SU-DHL-6 (cell line): ENCODE results near the gene WWOX.

Source experiments
- H2AFZ ChIP-seq: fragments of 200-600 bp; sonication (generic); 2 replicates; pipeline ENCODE4 v1.6.1; 2014; ENCODE audit warnings: low read depth, mild to moderate bottlenecking, moderate library complexity, mixed read lengths, antibody characterized with exemption, low read length; ENCODE audit not compliant: severe bottlenecking
- H3F3A ChIP-seq: fragments of 200-600 bp; shearing (Covaris generic); 2 replicates; pipeline ENCODE4 v1.6.0; 2016; ENCODE audit warnings: antibody characterized with exemption, mild to moderate bottlenecking; ENCODE audit not compliant: insufficient read depth
- H3K27ac ChIP-seq: fragments of 200-600 bp; sonication (generic); 2 replicates; pipeline ENCODE4 v1.5.1; 2016; ENCODE audit warnings: low read depth, mild to moderate bottlenecking, low read length, moderate library complexity, mixed read lengths
- H3K27me3 ChIP-seq: fragments of 200-600 bp; sonication (generic), shearing (Covaris generic); 2 replicates; pipeline ENCODE4 v1.6.0; 2014; ENCODE audit warnings: mild to moderate bottlenecking, low read length
- H3K36me3 ChIP-seq: fragments of 200-600 bp; sonication (generic); 2 replicates; pipeline ENCODE4 v1.6.1; 2014; ENCODE audit warnings: mild to moderate bottlenecking, low read length, mixed read lengths
- H3K4me2 ChIP-seq: fragments of 300-600, 200-600 bp; shearing (Covaris generic), sonication (generic); 2 replicates; pipeline ENCODE4 v1.6.0; 2014; ENCODE audit warnings: low read length, low read depth, mild to moderate bottlenecking; ENCODE audit not compliant: poor library complexity, severe bottlenecking
- H3K4me3 ChIP-seq: fragments of 200-600 bp; sonication (generic); 2 replicates; pipeline ENCODE4 v1.5.1; 2014; ENCODE audit warnings: antibody characterized with exemption, low read length, mild to moderate bottlenecking, mixed read lengths; ENCODE audit not compliant: insufficient read depth, poor library complexity, severe bottlenecking
- H3K79me2 ChIP-seq: fragments of 200-600 bp; sonication (generic); 2 replicates; pipeline ENCODE4 v1.6.1; 2014; ENCODE audit warnings: mild to moderate bottlenecking, low read length, moderate library complexity; ENCODE audit not compliant: insufficient read depth
- H3K9ac ChIP-seq: fragments of 200-600 bp; sonication (generic); 2 replicates; pipeline ENCODE4 v1.7.0; 2014; ENCODE audit warnings: mild to moderate bottlenecking, low read length
- H3K9me2 ChIP-seq: fragments of 200-600 bp; sonication (generic); replicated peaks from 2 replicates; pipeline ENCODE4 v1.6.1; 2014; ENCODE audit warnings: low read length; ENCODE audit not compliant: insufficient read depth
- H3K9me3 ChIP-seq: fragments of 200-600 bp; sonication (generic); 2 replicates; pipeline ENCODE4 v1.6.1; 2014; ENCODE audit warnings: low read length, mixed read lengths; ENCODE audit not compliant: insufficient read depth
- H4K20me1 ChIP-seq: fragments of 200-600 bp; sonication (generic); 2 replicates; pipeline ENCODE4 v1.6.1; 2014; ENCODE audit warnings: low read depth, mild to moderate bottlenecking, antibody characterized with exemption, low read length, moderate library complexity, mixed read lengths
- EZH2phosphoT487 ChIP-seq: fragments of 200-600 bp; sonication (generic), shearing (Covaris generic); conservative IDR thresholded peaks from 2 replicates; pipeline ENCODE4 v1.6.1; 2018; ENCODE audit warnings: mild to moderate bottlenecking, antibody characterized with exemption, low read length, moderate library complexity, mixed read lengths
- TF ChIP-seq, protein P1 (sequence below): fragments of 200-600 bp; sonication (generic); IDR thresholded peaks from one replicate; pipeline ENCODE4 v1.5.1; 2017; ENCODE audit warnings: antibody characterized with exemption, mild to moderate bottlenecking, low read length, moderate library complexity; ENCODE audit not compliant: insufficient read depth, poor library complexity, severe bottlenecking

WWOX gene

DNA sequence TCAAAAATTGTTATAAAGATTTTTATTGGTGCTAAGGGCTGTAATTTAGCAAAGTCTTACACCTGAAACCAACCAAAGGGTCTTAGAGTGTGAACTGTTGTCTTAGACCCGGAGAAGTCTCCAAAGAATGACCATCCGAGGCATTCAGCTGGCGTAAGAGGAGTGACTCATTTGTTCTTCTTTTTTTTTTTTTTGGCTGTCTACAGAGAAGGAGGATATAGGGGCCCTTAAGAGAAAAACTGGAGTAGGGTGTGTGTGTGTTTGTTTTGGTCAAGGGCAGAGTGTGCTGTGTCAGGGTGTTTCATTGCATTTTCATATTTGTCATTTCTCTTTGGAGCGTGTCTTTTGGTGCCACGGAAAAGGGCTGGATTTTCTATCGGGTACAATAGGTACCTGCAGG, 508.0 kb downstream of the WWOX start:
- no peak overlapping the region for H3K4me3 ChIP-seq
- no peaks in the 10 kb centered on the region for H3F3A ChIP-seq
- H3K79me2 ChIP-seq = no peaks in the 10 kb centered on the region
- no peaks in the 10 kb centered on the region for H3K27me3 ChIP-seq
- TF ChIP-seq EZH2phosphoT487 = no peak
- TF ChIP-seq, protein P1, sequence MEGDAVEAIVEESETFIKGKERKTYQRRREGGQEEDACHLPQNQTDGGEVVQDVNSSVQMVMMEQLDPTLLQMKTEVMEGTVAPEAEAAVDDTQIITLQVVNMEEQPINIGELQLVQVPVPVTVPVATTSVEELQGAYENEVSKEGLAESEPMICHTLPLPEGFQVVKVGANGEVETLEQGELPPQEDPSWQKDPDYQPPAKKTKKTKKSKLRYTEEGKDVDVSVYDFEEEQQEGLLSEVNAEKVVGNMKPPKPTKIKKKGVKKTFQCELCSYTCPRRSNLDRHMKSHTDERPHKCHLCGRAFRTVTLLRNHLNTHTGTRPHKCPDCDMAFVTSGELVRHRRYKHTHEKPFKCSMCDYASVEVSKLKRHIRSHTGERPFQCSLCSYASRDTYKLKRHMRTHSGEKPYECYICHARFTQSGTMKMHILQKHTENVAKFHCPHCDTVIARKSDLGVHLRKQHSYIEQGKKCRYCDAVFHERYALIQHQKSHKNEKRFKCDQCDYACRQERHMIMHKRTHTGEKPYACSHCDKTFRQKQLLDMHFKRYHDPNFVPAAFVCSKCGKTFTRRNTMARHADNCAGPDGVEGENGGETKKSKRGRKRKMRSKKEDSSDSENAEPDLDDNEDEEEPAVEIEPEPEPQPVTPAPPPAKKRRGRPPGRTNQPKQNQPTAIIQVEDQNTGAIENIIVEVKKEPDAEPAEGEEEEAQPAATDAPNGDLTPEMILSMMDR = no peak
- no peaks in the 10 kb centered on the region for H3K9me2 ChIP-seq
- no peak overlapping the region for H3K4me2 ChIP-seq
- no peaks in the 10 kb centered on the region for H3K36me3 ChIP-seq
- H4K20me1 ChIP-seq = no peaks in the 10 kb centered on the region
- no peak overlapping the region for H3K9ac ChIP-seq
- H2AFZ ChIP-seq = no peak overlapping the region
- no peak overlapping the region for H3K27ac ChIP-seq
- H3K9me3 ChIP-seq = no peaks in the 10 kb centered on the region

DNA sequence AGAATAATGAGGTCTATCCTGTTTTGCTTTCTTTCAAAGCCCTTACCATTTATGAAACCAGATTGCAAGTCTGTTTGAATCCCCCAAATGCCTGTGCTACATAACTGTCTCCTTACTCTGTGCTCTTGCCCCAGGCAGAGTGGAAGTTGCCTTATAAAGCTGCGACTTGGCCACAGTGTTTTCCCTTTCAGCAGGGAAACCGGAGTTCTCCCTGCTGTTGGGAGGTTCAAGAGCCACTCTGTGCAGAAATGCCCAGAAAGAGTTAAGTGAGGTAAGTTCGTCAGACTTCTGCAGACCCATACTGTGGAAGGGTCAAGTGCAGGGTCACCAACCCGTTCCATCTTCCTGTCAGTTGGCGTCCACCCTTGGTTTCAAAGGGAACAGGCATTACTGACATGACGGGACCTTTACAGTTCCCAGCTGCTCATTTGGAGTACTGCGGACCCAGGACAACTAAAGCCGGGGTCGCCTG, 508.9 kb downstream of the WWOX start:
- TF ChIP-seq EZH2phosphoT487 = no peak
- TF ChIP-seq, protein P1 = no peak

DNA sequence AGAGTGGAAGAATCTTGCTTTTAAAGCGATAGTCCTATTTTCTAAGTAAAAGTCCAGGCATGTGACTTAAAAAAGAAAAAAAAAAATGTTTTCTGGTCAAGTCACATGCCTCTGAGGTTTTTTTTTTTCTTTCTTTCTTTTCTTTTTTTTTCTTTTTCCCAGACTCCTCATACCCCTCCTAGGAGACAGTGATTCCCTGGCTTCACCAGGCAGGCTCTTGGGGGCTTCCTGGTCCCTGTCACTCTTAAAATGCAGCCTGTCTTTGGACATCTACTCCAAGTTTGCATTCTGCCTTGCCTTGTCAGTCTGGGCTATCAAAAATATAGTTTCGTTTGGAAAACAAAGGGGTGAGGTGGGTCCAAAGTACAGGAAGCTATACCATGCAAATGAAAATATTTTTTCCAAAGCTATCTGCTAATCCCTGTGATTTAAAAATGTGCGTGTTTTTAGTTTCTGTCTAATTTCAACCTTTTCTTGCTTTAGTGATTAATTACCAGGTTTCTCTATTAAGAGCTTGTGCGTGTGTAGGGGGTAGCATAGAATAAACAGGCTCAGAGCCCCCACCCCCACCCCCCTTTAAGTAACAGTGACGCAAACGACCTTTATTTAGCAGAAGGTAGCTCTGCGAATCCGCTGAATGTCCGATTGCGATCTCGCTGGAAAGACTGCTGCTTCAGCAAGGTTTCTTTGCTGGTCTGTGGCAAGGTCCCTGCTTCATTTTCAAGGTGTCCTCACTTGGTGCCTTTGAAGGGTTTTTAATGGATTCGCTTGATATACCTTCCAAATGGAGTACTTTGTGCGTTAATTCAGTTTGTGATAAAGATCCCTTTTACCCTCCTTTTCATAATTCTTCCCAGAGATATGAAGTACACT, 510.2 kb downstream of the WWOX start:
- H3K79me2 ChIP-seq = no peaks in the 10 kb centered on the region
- H3K4me2 ChIP-seq = no peak overlapping the region
- H3K36me3 ChIP-seq = no peaks in the 10 kb centered on the region

More for the DNA sequence above, 508.9 kb downstream of the WWOX start:
- Histone ChIP-seq H3K36me3 (no peaks in the 10 kb centered on the region), H2AFZ (no peak overlapping the region), H3K79me2 (no peaks in the 10 kb centered on the region), H3K27ac (no peak overlapping the region), H3K9me2 (no peaks in the 10 kb centered on the region), H3K9ac (no peak overlapping the region), H3K4me3 (no peak overlapping the region), H4K20me1 (no peaks in the 10 kb centered on the region), H3F3A (no peaks in the 10 kb centered on the region), H3K9me3 (no peaks in the 10 kb centered on the region), H3K27me3 (no peaks in the 10 kb centered on the region), H3K4me2 (no peak overlapping the region)

More for the DNA sequence above, 510.2 kb downstream of the WWOX start:
- no peak for TF ChIP-seq EZH2phosphoT487
- TF ChIP-seq, protein P1 = no peak
- Histone ChIP-seq H3K4me3 (no peak overlapping the region), H3K9me2 (no peaks in the 10 kb centered on the region), H3K9me3 (no peaks in the 10 kb centered on the region), H3F3A (no peaks in the 10 kb centered on the region), H3K27me3 (no peaks in the 10 kb centered on the region), H4K20me1 (no peaks in the 10 kb centered on the region), H2AFZ (no peak overlapping the region), H3K9ac (no peak overlapping the region), H3K27ac (no peak overlapping the region)
